Adrenal gland (tissue), 5 donors: ENCODE measurements around the gene PDE10A.

Source experiments
- CTCF ChIP-seq, 6 experiments: fragments of 450-650 bp in 4 of 6; fragments of 200-600 bp in 2 of 6; sonication (generic) in 1 of 6; IDR thresholded peaks; 1 replicate in 5 of 6; 2 replicates in 1 of 6; pipeline versions ENCODE4 v1.5.1 to v1.8.0; 2016 to 2021; ENCODE audit warnings: antibody characterized with exemption in 6 of 6, mild to moderate bottlenecking in 2 of 6, moderate library complexity in 1 of 6
- POLR2A ChIP-seq, 2 donors: fragments of 450-650 bp; IDR thresholded peaks; one replicate each; pipeline ENCODE4 v1.6.1; 2017; ENCODE audit warnings: antibody characterized with exemption in 2 of 2, mild to moderate bottlenecking in 2 of 2, moderate library complexity in 1 of 2
- donor health status: DM: no; HTN: no; CAD: no.

GRCh38 chr6:165662041-165662748 lies 846 bp downstream of the PDE10A start:
- TF ChIP-seq POLR2A (IDR thresholded peaks at IDR 0.05) (no peak), CTCF (IDR thresholded peaks at IDR 0.05) (no peak)
